HEK293 (cell line): Measurements from ENCODE around the gene TMEM141.

ENCODE experiments used
- CTCF ChIA-PET: fragments of 350-600 bp; formaldehyde crosslinking; extraction: SDS; loops from one replicate; lab custom pipeline; 2021; ENCODE audit warnings: antibody characterized with exemption; lab: Yijun Ruan, JAX
- POLR2A ChIA-PET: fragments of 300-600 bp; formaldehyde crosslinking; extraction: SDS; loops from one replicate; lab custom pipeline; 2020; ENCODE audit warnings: antibody characterized with exemption, inconsistent platforms; lab: Yijun Ruan, JAX
- H3K27ac ChIP-seq: fragments of 200-500 bp; sonication (Bioruptor generic); 2 replicates; pipeline ENCODE4 v1.5.1; 2014; ENCODE audit warnings: low read depth, low read length, control low read depth, inconsistent platforms; ENCODE audit errors: extremely low read depth
- H3K36me3 ChIP-seq, 2 experiments: fragments of 200-500 bp in 1 of 2; sonication (Bioruptor generic) in 1 of 2; 1 replicate in 1 of 2; 2 replicates in 1 of 2; pipeline ENCODE4 v1.5.1; 2014 to 2017; ENCODE audit warnings: inconsistent platforms in 2 of 2, low read length in 2 of 2; ENCODE audit not compliant: control insufficient read depth in 2 of 2, insufficient read depth in 1 of 2
- H3K4me1 ChIP-seq: fragments of 200-500 bp; sonication (Bioruptor generic); 2 replicates; pipeline ENCODE4 v1.5.1; 2014; ENCODE audit warnings: mild to moderate bottlenecking, low read length, inconsistent platforms; ENCODE audit not compliant: control insufficient read depth, insufficient read depth
- H3K4me3 ChIP-seq: 2 replicates; pipeline ENCODE4 v1.5.1; 2011; ENCODE audit warnings: low read depth, mild to moderate bottlenecking, control low read depth, low read length, moderate library complexity
- H3K9me3 ChIP-seq: fragments of 200-500 bp; sonication (Bioruptor generic); 2 replicates; pipeline ENCODE4 v1.5.1; 2014; ENCODE audit warnings: low read depth, low read length, inconsistent platforms; ENCODE audit not compliant: control insufficient read depth, insufficient read depth
- CTCF ChIP-seq: fragments of 450-650 bp; formaldehyde crosslinking; IDR thresholded peaks from 2 replicates; pipeline ENCODE4 v1.5.1; 2016; ENCODE audit warnings: missing biosample characterization, missing genetic modification characterization
- GLIS1 ChIP-seq: fragments of 450-650 bp; formaldehyde crosslinking; IDR thresholded peaks from 2 replicates; pipeline ENCODE4 v1.5.1; 2016; ENCODE audit warnings: missing biosample characterization, missing genetic modification characterization
- GLIS2 ChIP-seq: fragments of 450-650 bp; formaldehyde crosslinking; IDR thresholded peaks from 2 replicates; pipeline ENCODE4 v1.5.1; 2016; ENCODE audit warnings: missing biosample characterization, missing genetic modification characterization
- HIC1 ChIP-seq: fragments of 450-650 bp; formaldehyde crosslinking; IDR thresholded peaks from 2 replicates; pipeline ENCODE4 v1.5.1; 2016; ENCODE audit warnings: missing biosample characterization, missing genetic modification characterization
- KLF1 ChIP-seq: fragments of 450-650 bp; formaldehyde crosslinking; IDR thresholded peaks from 2 replicates; pipeline ENCODE4 v1.5.1; 2016; ENCODE audit warnings: missing biosample characterization, missing genetic modification characterization
- KLF8 ChIP-seq: fragments of 450-650 bp; formaldehyde crosslinking; IDR thresholded peaks from 2 replicates; pipeline ENCODE4 v1.5.1; 2016; ENCODE audit warnings: missing biosample characterization, missing genetic modification characterization
- PATZ1 ChIP-seq: fragments of 450-650 bp; formaldehyde crosslinking; IDR thresholded peaks from 2 replicates; pipeline ENCODE4 v1.5.1; 2016; ENCODE audit warnings: missing biosample characterization, missing genetic modification characterization
- SP7 ChIP-seq: fragments of 450-650 bp; formaldehyde crosslinking; IDR thresholded peaks from 2 replicates; pipeline ENCODE4 v1.5.1; 2016; ENCODE audit warnings: missing biosample characterization, missing genetic modification characterization
- TRIM28 ChIP-seq: IDR thresholded peaks from 2 replicates; pipeline ENCODE4 v1.6.1; 2011; ENCODE audit warnings: low read length, control low read depth, borderline replicate concordance
- ZBTB10 ChIP-seq: fragments of 450-650 bp; formaldehyde crosslinking; IDR thresholded peaks from 2 replicates; pipeline ENCODE4 v1.5.1; 2016; ENCODE audit warnings: missing biosample characterization, missing genetic modification characterization
- ZBTB11 ChIP-seq: fragments of 450-650 bp; formaldehyde crosslinking; conservative IDR thresholded peaks from 2 replicates; pipeline ENCODE4 v1.5.1; 2016; ENCODE audit warnings: low read depth, missing biosample characterization, missing genetic modification characterization
- ZBTB17 ChIP-seq: fragments of 450-650 bp; formaldehyde crosslinking; IDR thresholded peaks from 2 replicates; pipeline ENCODE4 v1.5.1; 2016; ENCODE audit warnings: missing biosample characterization, missing genetic modification characterization
- ZFHX2 ChIP-seq: fragments of 450-650 bp; formaldehyde crosslinking; conservative IDR thresholded peaks from 2 replicates; pipeline ENCODE4 v1.5.1; 2016; ENCODE audit warnings: missing biosample characterization, missing genetic modification characterization
- ZFP37 ChIP-seq: fragments of 450-650 bp; formaldehyde crosslinking; IDR thresholded peaks from 2 replicates; pipeline ENCODE4 v1.5.1; 2016; ENCODE audit warnings: missing biosample characterization, missing genetic modification characterization
- ZIC2 ChIP-seq: fragments of 450-650 bp; formaldehyde crosslinking; IDR thresholded peaks from 2 replicates; pipeline ENCODE4 v1.5.1; 2016; ENCODE audit warnings: missing biosample characterization, missing genetic modification characterization
- ZNF223 ChIP-seq: fragments of 450-650 bp; formaldehyde crosslinking; IDR thresholded peaks from 2 replicates; pipeline ENCODE4 v1.5.1; 2016; ENCODE audit warnings: missing biosample characterization, missing genetic modification characterization
- ZNF248 ChIP-seq: fragments of 450-650 bp; formaldehyde crosslinking; IDR thresholded peaks from 2 replicates; pipeline ENCODE4 v1.5.1; 2017; ENCODE audit warnings: missing biosample characterization, missing genetic modification characterization
- ZNF324 ChIP-seq: fragments of 450-650 bp; formaldehyde crosslinking; IDR thresholded peaks from 2 replicates; pipeline ENCODE4 v1.5.1; 2016; ENCODE audit warnings: missing biosample characterization, missing genetic modification characterization
- ZNF510 ChIP-seq: fragments of 450-650 bp; formaldehyde crosslinking; IDR thresholded peaks from 2 replicates; pipeline ENCODE4 v1.5.1; 2018; ENCODE audit warnings: mild to moderate bottlenecking, missing genetic modification characterization, missing biosample characterization; ENCODE audit not compliant: insufficient replicate concordance
- ZNF530 ChIP-seq: fragments of 450-650 bp; formaldehyde crosslinking; IDR thresholded peaks from 2 replicates; pipeline ENCODE4 v1.5.1; 2016; ENCODE audit warnings: low read depth, missing biosample characterization, missing genetic modification characterization
- ZNF610 ChIP-seq: fragments of 450-650 bp; formaldehyde crosslinking; IDR thresholded peaks from 2 replicates; pipeline ENCODE4 v1.5.1; 2016; ENCODE audit warnings: missing biosample characterization, missing genetic modification characterization, borderline replicate concordance
- ZNF692 ChIP-seq: fragments of 450-650 bp; formaldehyde crosslinking; IDR thresholded peaks from 2 replicates; pipeline ENCODE4 v1.5.1; 2016; ENCODE audit warnings: missing biosample characterization, missing genetic modification characterization
- ZNF701 ChIP-seq: fragments of 450-650 bp; formaldehyde crosslinking; IDR thresholded peaks from 2 replicates; pipeline ENCODE4 v1.5.1; 2016; ENCODE audit warnings: missing biosample characterization, missing genetic modification characterization
- ZNF747 ChIP-seq: fragments of 450-650 bp; formaldehyde crosslinking; IDR thresholded peaks from 2 replicates; pipeline ENCODE4 v1.5.1; 2016; ENCODE audit warnings: missing biosample characterization, missing genetic modification characterization
- ZSCAN30 ChIP-seq: fragments of 450-650 bp; IDR thresholded peaks from 2 replicates; pipeline ENCODE4 v1.5.1; 2018; ENCODE audit warnings: missing biosample characterization, mild to moderate bottlenecking, missing genetic modification characterization, moderate library complexity

Gene TMEM141

GRCh38 chr9:136769710-136770191, 21.4 kb upstream of the TMEM141 start:
- H3K27ac ChIP-seq, result no peak overlapping the region
- H3K4me3 ChIP-seq, result no peak overlapping the region
- ChIA-PET CTCF (interaction anchor here (0.6 to 4.7 kb wide), 7 partner anchors 10 to 1286 kb away, joined by 3 to 79 read pairs (median 4); partner anchors contain the start of gene LCN8), POLR2A (no interaction called here)
- no peaks in the 10 kb centered on the region for H3K9me3 ChIP-seq
- no peaks in the 10 kb centered on the region for H3K36me3 ChIP-seq
- no peaks in the 10 kb centered on the region for H3K4me1 ChIP-seq
- TF ChIP-seq ZNF324 (tag by site-specific recombination) (no peak), ZBTB17 (tag by site-specific recombination) (0 out of 2 replicates have a peak, but pooled peaks have one; percentile 32), TRIM28 (no peak), ZBTB11 (tag by site-specific recombination) (no peak), ZBTB10 (tag by site-specific recombination) (peak; percentile 91), ZFHX2 (tag by site-specific recombination) (0 out of 2 replicates have a peak, but pooled peaks have one; percentile 20), GLIS1 (peak; percentile 65), SP7 (tag by site-specific recombination) (0 out of 2 replicates have a peak, but pooled peaks have one; percentile 35), ZNF510 (no peak), ZIC2 (tag by site-specific recombination) (peak; percentile 44), PATZ1 (tag by site-specific recombination) (peak; percentile 62), HIC1 (no peak), ZFP37 (tag by site-specific recombination) (no peak), ZNF701 (no peak), ZNF248 (no peak), CTCF (tag by site-specific recombination) (peak; percentile 59), ZSCAN30 (tag by site-specific recombination) (peak; percentile 20; the same call in 1 of the 2 replicates), ZNF530 (tag by site-specific recombination) (no peak), ZNF610 (tag by site-specific recombination) (no peak), ZNF747 (no peak), KLF8 (tag by site-specific recombination) (peak; percentile 28; the same call in 1 of the 2 replicates), GLIS2 (tag by site-specific recombination) (peak; percentile 59), KLF1 (tag by site-specific recombination) (0 out of 2 replicates have a peak, but pooled peaks have one; percentile 28), ZNF692 (peak; percentile 71), ZNF223 (tag by site-specific recombination) (0 out of 2 replicates have a peak, but pooled peaks have one; percentile 11)
